Activated naive CD8-positive, alpha-beta T cell (primary cell): ENCODE data around the gene SAFB.
A peak's percentile ranks its signal among the peaks of the same experiment; 100 is the strongest.

Experiments used
- H3K27ac Mint-ChIP-seq: one replicate; pipeline ENCODE4 v1.8.0; 2021; ENCODE audit warnings: mixed read lengths
- H3K27me3 Mint-ChIP-seq: one replicate; pipeline ENCODE4 v1.8.0; 2021; ENCODE audit warnings: mixed read lengths
- H3K36me3 Mint-ChIP-seq: one replicate; pipeline ENCODE4 v1.8.0; 2021; ENCODE audit warnings: mixed read lengths
- H3K4me1 Mint-ChIP-seq: one replicate; pipeline ENCODE4 v1.8.0; 2021; ENCODE audit warnings: low read depth, mixed read lengths
- H3K4me3 Mint-ChIP-seq: one replicate; pipeline ENCODE4 v1.8.0; 2021; ENCODE audit warnings: mild to moderate bottlenecking, mixed read lengths
- H3K9me3 Mint-ChIP-seq: one replicate; pipeline ENCODE4 v1.8.0; 2021; ENCODE audit warnings: low read depth, mixed read lengths

SAFB gene

GRCh38 chr19:5628919-5629481, 6.1 kb downstream of the SAFB start:
- Mint-ChIP-seq H3K4me3 (peak overlapping the region; percentile 76), H3K4me1 (peaks cover 79% of the 10 kb centered on the region), H3K27ac (peak overlapping the region; percentile 73), H3K36me3 (peaks cover 18% of the 10 kb centered on the region), H3K9me3 (no peaks in the 10 kb centered on the region), H3K27me3 (no peaks in the 10 kb centered on the region)

- Mint-ChIP-seq H3K4me1 (peaks cover 75% of the 10 kb centered on the region), H3K36me3 (peaks cover 8% of the 10 kb centered on the region), H3K27me3 (no peaks in the 10 kb centered on the region), H3K4me3 (peak overlapping the region; percentile 30), H3K9me3 (no peaks in the 10 kb centered on the region), H3K27ac (peak overlapping the region; percentile 64)
These were observed 8.8 kb downstream of the SAFB start for GRCh38 chr19:5631567-5632240.

- Mint-ChIP-seq H3K36me3 (peaks cover 8% of the 10 kb centered on the region), H3K9me3 (no peaks in the 10 kb centered on the region), H3K4me1 (peaks cover 74% of the 10 kb centered on the region), H3K27me3 (no peaks in the 10 kb centered on the region), H3K27ac (peak overlapping the region; percentile 41), H3K4me3 (peak overlapping the region; percentile 30)
These were observed 9.3 kb downstream of the SAFB start for GRCh38 chr19:5632241-5632612.

- Mint-ChIP-seq H3K4me1 (peaks cover 73% of the 10 kb centered on the region), H3K4me3 (peak overlapping the region; percentile 30), H3K27me3 (no peaks in the 10 kb centered on the region), H3K9me3 (no peaks in the 10 kb centered on the region), H3K27ac (peak overlapping the region; percentile 7), H3K36me3 (peaks cover 6% of the 10 kb centered on the region)
These were observed 9.8 kb downstream of the SAFB start for GRCh38 chr19:5632657-5633056.

- Mint-ChIP-seq H3K4me3 (no peak overlapping the region), H3K36me3 (peaks cover 2% of the 10 kb centered on the region), H3K27me3 (no peaks in the 10 kb centered on the region), H3K9me3 (no peaks in the 10 kb centered on the region), H3K27ac (peak overlapping the region; percentile 54), H3K4me1 (peaks cover 55% of the 10 kb centered on the region)
These were observed 12.5 kb downstream of the SAFB start for GRCh38 chr19:5635427-5635826.

- Mint-ChIP-seq H3K27me3 (no peaks in the 10 kb centered on the region), H3K9me3 (no peaks in the 10 kb centered on the region), H3K4me3 (no peak overlapping the region), H3K36me3 (no peaks in the 10 kb centered on the region), H3K4me1 (peaks cover 44% of the 10 kb centered on the region), H3K27ac (no peak overlapping the region)
These were observed 15.1 kb downstream of the SAFB start for GRCh38 chr19:5637971-5638370.

- no peaks in the 10 kb centered on the region for H3K9me3 Mint-ChIP-seq
- peak overlapping the region; percentile 35 for H3K27ac Mint-ChIP-seq
- no peaks in the 10 kb centered on the region for H3K27me3 Mint-ChIP-seq
- peaks cover 40% of the 10 kb centered on the region for H3K4me1 Mint-ChIP-seq
- H3K36me3 Mint-ChIP-seq = no peaks in the 10 kb centered on the region
- no peak overlapping the region for H3K4me3 Mint-ChIP-seq
These were observed 18.3 kb downstream of the SAFB start for GRCh38 chr19:5641171-5641570.

- Mint-ChIP-seq H3K9me3 (no peaks in the 10 kb centered on the region), H3K36me3 (peaks cover 6% of the 10 kb centered on the region), H3K27me3 (no peaks in the 10 kb centered on the region), H3K4me3 (no peak overlapping the region), H3K4me1 (peaks cover 46% of the 10 kb centered on the region), H3K27ac (peak overlapping the region; percentile 64)
These were observed 19.3 kb downstream of the SAFB start for GRCh38 chr19:5642204-5642603.

GRCh38 chr19:5643060-5643459, 20.2 kb downstream of the SAFB start:
- peaks cover 7% of the 10 kb centered on the region for H3K36me3 Mint-ChIP-seq
- no peak overlapping the region for H3K27ac Mint-ChIP-seq
- no peak overlapping the region for H3K4me3 Mint-ChIP-seq
- H3K4me1 Mint-ChIP-seq = peaks cover 39% of the 10 kb centered on the region
- H3K27me3 Mint-ChIP-seq = no peaks in the 10 kb centered on the region
- H3K9me3 Mint-ChIP-seq = no peaks in the 10 kb centered on the region

GRCh38 chr19:5644037-5644436, 21.2 kb downstream of the SAFB start:
- Mint-ChIP-seq H3K9me3 (no peaks in the 10 kb centered on the region), H3K27ac (no peak overlapping the region), H3K36me3 (peaks cover 7% of the 10 kb centered on the region), H3K27me3 (no peaks in the 10 kb centered on the region), H3K4me1 (peaks cover 39% of the 10 kb centered on the region), H3K4me3 (no peak overlapping the region)

GRCh38 chr19:5645409-5645808, 22.5 kb downstream of the SAFB start:
- H3K36me3 Mint-ChIP-seq = peaks cover 9% of the 10 kb centered on the region
- H3K27ac Mint-ChIP-seq = peak overlapping the region; percentile 50

GRCh38 chr19:5646703-5647102, 23.8 kb downstream of the SAFB start:
- H3K27ac Mint-ChIP-seq = peak overlapping the region; percentile 16
- no peaks in the 10 kb centered on the region for H3K27me3 Mint-ChIP-seq
- no peak overlapping the region for H3K4me3 Mint-ChIP-seq
- H3K9me3 Mint-ChIP-seq = no peaks in the 10 kb centered on the region
- H3K36me3 Mint-ChIP-seq = peaks cover 9% of the 10 kb centered on the region
- peaks cover 30% of the 10 kb centered on the region for H3K4me1 Mint-ChIP-seq

More at GRCh38 chr19:5645409-5645808, 22.5 kb downstream of the SAFB start:
- H3K4me1 Mint-ChIP-seq = peaks cover 34% of the 10 kb centered on the region
- no peaks in the 10 kb centered on the region for H3K9me3 Mint-ChIP-seq
- H3K27me3 Mint-ChIP-seq = no peaks in the 10 kb centered on the region
- no peak overlapping the region for H3K4me3 Mint-ChIP-seq

GRCh38 chr19:5648464-5648863, 25.6 kb downstream of the SAFB start:
- Mint-ChIP-seq H3K27me3 (no peaks in the 10 kb centered on the region), H3K4me1 (peaks cover 22% of the 10 kb centered on the region), H3K4me3 (no peak overlapping the region), H3K9me3 (no peaks in the 10 kb centered on the region), H3K27ac (no peak overlapping the region), H3K36me3 (peaks cover 11% of the 10 kb centered on the region)

- H3K27ac Mint-ChIP-seq = no peak overlapping the region
- H3K27me3 Mint-ChIP-seq = no peaks in the 10 kb centered on the region
- peaks cover 6% of the 10 kb centered on the region for H3K4me1 Mint-ChIP-seq
- H3K36me3 Mint-ChIP-seq = peaks cover 11% of the 10 kb centered on the region
- no peak overlapping the region for H3K4me3 Mint-ChIP-seq
- H3K9me3 Mint-ChIP-seq = no peaks in the 10 kb centered on the region
These were observed 28.5 kb downstream of the SAFB start for GRCh38 chr19:5651361-5651760.

GRCh38 chr19:5652261-5652660, 29.4 kb downstream of the SAFB start:
- Mint-ChIP-seq H3K4me1 (no peaks in the 10 kb centered on the region), H3K9me3 (no peaks in the 10 kb centered on the region), H3K36me3 (peaks cover 4% of the 10 kb centered on the region), H3K27me3 (no peaks in the 10 kb centered on the region), H3K4me3 (no peak overlapping the region), H3K27ac (no peak overlapping the region)

- H3K27me3 Mint-ChIP-seq = no peaks in the 10 kb centered on the region
- H3K4me3 Mint-ChIP-seq = no peak overlapping the region
- H3K27ac Mint-ChIP-seq = no peak overlapping the region
- H3K9me3 Mint-ChIP-seq = no peaks in the 10 kb centered on the region
- H3K36me3 Mint-ChIP-seq = peaks cover 6% of the 10 kb centered on the region
- H3K4me1 Mint-ChIP-seq = no peaks in the 10 kb centered on the region
These were observed 32.0 kb downstream of the SAFB start for GRCh38 chr19:5654931-5655330.
